HepG2 (cell line): ENCODE measurements around the gene CAPZB. TPM values are rescaled to one million over a fixed set of nuclear protein-coding genes. Genes with fewer than 3 reads are reported as not detected.

Source experiments
- ATAC-seq: fragments of 200-7000 bp; cut with Tn5 transposase; 3 replicates; pipeline ENCODE4 v1.9.1; 2020; ENCODE audit warnings: mild to moderate bottlenecking, moderate library complexity
- BruUV-seq: library from RNA; stranded (reverse); fragments of 400-500 nt; replicated peaks from 2 replicates; lab custom pipeline; 2021; lab: Mats Ljungman, UMichigan
- CTCF ChIA-PET: fragments of 300-600 bp; formaldehyde crosslinking; extraction: SDS; loops from one replicate; lab custom pipeline; 2021; ENCODE audit warnings: low total read pairs, inconsistent platforms, low intra/inter-chr PET ratio; lab: Yijun Ruan, JAX
- POLR2A ChIA-PET: fragments of 350-600 bp; sonication (Branson Sonifier 250); formaldehyde crosslinking; loops from one replicate; lab custom pipeline; 2020; ENCODE audit warnings: antibody characterized with exemption, inconsistent platforms; lab: Yijun Ruan, JAX
- DNase-seq: peaks from one replicate; pipeline ENCODE4 v3.0.0-alpha.2; 2015; ENCODE audit warnings: low spot score
- FAIRE-seq: peaks from 3 replicates; lab custom pipeline; 2011; peaks lifted over from hg19 to GRCh38; lab: Jason Lieb, UNC
- H2AFZ ChIP-seq: one replicate; pipeline ENCODE4 v1.6.1; 2011; ENCODE audit warnings: low read length, inconsistent platforms
- H3K27ac ChIP-seq: fragments of 300-600 bp; 3 replicates; pipeline ENCODE4 v1.8.0; 2011; ENCODE audit warnings: mixed run types, mild to moderate bottlenecking, mixed read lengths, low read length, inconsistent platforms; ENCODE audit not compliant: insufficient read depth; ENCODE audit errors: extremely low read length
- H3K27me3 ChIP-seq, 2 experiments: fragments of 200-600 bp in 1 of 2; 2 replicates in 1 of 2; 3 replicates in 1 of 2; pipeline versions ENCODE4 v1.6.0 to v1.8.0; 2011; ENCODE audit warnings: low read length in 2 of 2, mild to moderate bottlenecking in 2 of 2, moderate library complexity in 2 of 2, inconsistent platforms in 1 of 2; ENCODE audit not compliant: insufficient read depth in 2 of 2, control insufficient read depth in 1 of 2
- H3K36me3 ChIP-seq, 2 experiments: fragments of 200-600 bp in 1 of 2; replicated peaks in 1 of 2; 2 replicates in 1 of 2; 3 replicates in 1 of 2; pipeline versions ENCODE4 v1.5.1 to v1.8.0; 2011; ENCODE audit warnings: low read length in 2 of 2, inconsistent platforms in 1 of 2; ENCODE audit not compliant: insufficient read depth in 2 of 2, control insufficient read depth in 1 of 2
- H3K4me1 ChIP-seq: 2 replicates; pipeline ENCODE4 v1.5.1; 2012; ENCODE audit warnings: low read length, inconsistent platforms; ENCODE audit not compliant: insufficient read depth
- H3K4me2 ChIP-seq: 2 replicates; pipeline ENCODE4 v1.6.0; 2011; ENCODE audit warnings: low read depth, low read length, inconsistent platforms
- H3K4me3 ChIP-seq, 3 experiments: fragments of 200-600 bp in 1 of 3; sonication (generic), shearing (Covaris generic) in 1 of 3; replicated peaks in 1 of 3; 2 replicates each; pipeline ENCODE4 v1.5.1; 2011 to 2016; ENCODE audit warnings: low read length in 3 of 3, inconsistent platforms in 2 of 3, low read depth in 2 of 3, mild to moderate bottlenecking in 2 of 3, control low read depth in 1 of 3, mixed read lengths in 1 of 3; ENCODE audit not compliant: insufficient read depth in 1 of 3
- H3K79me2 ChIP-seq: one replicate; pipeline ENCODE4 v1.6.1; 2011; ENCODE audit warnings: low read length, inconsistent platforms; ENCODE audit not compliant: insufficient read depth
- H3K9ac ChIP-seq: 2 replicates; pipeline ENCODE4 v1.6.0; 2011; ENCODE audit warnings: mild to moderate bottlenecking, low read depth, low read length, inconsistent platforms; ENCODE audit not compliant: insufficient read depth
- H3K9me3 ChIP-seq: 2 replicates; pipeline ENCODE4 v1.5.1; 2012; ENCODE audit warnings: mild to moderate bottlenecking, low read length
- H4K20me1 ChIP-seq: 2 replicates; pipeline ENCODE4 v1.6.0; 2011; ENCODE audit warnings: inconsistent platforms, mild to moderate bottlenecking, low read length, moderate library complexity; ENCODE audit not compliant: insufficient read depth
- KDM3A ChIP-seq: IDR thresholded peaks from 2 replicates; pipeline ENCODE4 v1.6.1; 2018; ENCODE audit warnings: low read depth, missing compliant biosample characterization
- ZNF121 ChIP-seq: sonication (generic); formaldehyde crosslinking; IDR thresholded peaks from 2 replicates; pipeline ENCODE4 v1.5.0; 2020; ENCODE audit warnings: mild to moderate bottlenecking, missing genetic modification reagents
- ZNF770 ChIP-seq: sonication (generic); formaldehyde crosslinking; IDR thresholded peaks from 2 replicates; pipeline ENCODE4 v1.5.0; 2020; ENCODE audit warnings: mild to moderate bottlenecking, missing genetic modification reagents
- WGBS: methylation state at CpG from one replicate; pipeline ENCODE4 v1.1.6; 2017; ENCODE audit warnings: low lambda C conversion rate; 5-methylcytosine and 5-hydroxymethylcytosine counted together
- in situ Hi-C: cut with HindIII; loops from 2 replicates; pipeline ENCODE4 v1.10.0; 2017; ENCODE audit warnings: low pct_unique_long_range_greater_than_20kb; ENCODE audit not compliant: extremely low pct_ligation_motif_present
- intact Hi-C: fragments of 100-400 bp; cut with micrococcal nuclease; formaldehyde crosslinking; loops from one replicate; pipeline ENCODE4 v1.10.0; 2022; ENCODE audit not compliant: unreplicated experiment
- polyA plus RNA-seq, 8 experiments: library from polyadenylated mRNA; depleted of rRNA in 3 of 8; stranded (reverse) in 7 of 8; unstranded in 1 of 8; fragments of >200 nt; fragmentation: Illumina TruSeq in 4 of 8; extraction: Trizol in 4 of 8; gene quantifications; 2 replicates each; pipeline versions ENCODE4 v1.2.1 to v1.2.3, GENCODE V29; 2011 to 2016; ENCODE audit warnings: low read depth in 4 of 8, missing spikeins in 1 of 8, mixed read lengths in 1 of 8; ENCODE audit not compliant: insufficient read depth in 1 of 8
- total RNA-seq, 5 experiments: library from RNA; depleted of rRNA; stranded (reverse); fragments of >200 nt; fragmentation: Illumina TruSeq; extraction: Trizol; gene quantifications; 2 replicates each; pipeline ENCODE4 v1.2.3, GENCODE V29; 2016; ENCODE audit warnings: low read depth in 1 of 5

The CAPZB gene
- total and polyA plus RNA-seq, 2 of the 13 experiments (the other 11 are each of a cell fraction or from before 2014, with no cell fraction given) = 58.9 to 76.9 TPM

DNA sequence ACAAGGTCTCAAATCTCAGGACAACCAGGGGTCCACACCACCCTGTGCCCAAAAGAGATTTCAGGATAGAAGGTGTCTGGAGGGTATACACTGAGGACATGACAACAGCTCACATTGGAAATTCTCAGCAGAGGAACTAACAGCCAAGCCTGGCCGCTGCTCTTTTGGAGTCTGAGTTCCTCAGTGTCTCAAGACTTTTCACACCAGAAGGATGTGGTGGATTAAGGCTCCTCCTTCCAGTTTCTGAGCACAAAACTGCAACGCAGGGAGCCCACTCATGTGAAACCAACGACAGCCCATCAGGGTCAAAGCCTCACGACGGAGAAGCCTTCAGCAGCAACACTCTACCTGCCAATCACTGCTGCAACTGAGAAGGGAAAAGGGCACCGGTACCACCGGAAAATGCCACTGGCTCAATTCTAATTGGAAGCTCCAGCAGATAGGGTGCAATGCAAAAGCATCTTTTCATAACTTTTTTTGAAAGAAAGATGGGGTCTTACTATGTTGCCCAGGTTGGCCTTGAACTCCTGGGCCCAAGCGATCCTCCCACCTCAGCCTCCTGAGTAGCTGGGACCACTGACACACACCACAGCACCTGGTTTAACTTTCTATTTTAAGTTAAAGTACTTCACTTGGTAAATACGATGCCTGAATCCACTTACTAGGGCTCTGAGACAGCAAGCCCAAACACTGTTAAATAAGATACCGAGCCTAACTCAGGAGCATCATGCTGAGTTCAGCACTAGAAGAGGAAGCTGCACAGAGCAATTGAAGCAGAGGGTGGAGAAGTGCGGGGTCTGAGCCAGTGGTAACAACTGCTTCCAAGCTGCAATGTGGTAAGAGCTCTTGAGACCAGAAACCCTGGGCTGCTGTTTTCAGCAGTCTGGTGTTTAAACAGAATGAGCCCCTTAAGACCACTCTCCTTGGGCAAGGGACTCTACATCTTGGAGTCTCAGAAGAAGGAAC is 7.8 kb downstream of the CAPZB start:
- Histone ChIP-seq H4K20me1 (peaks cover 67% of the 10 kb centered on the region), H3K4me3 (no peak overlapping the region), H3K9me3 (no peaks in the 10 kb centered on the region), H3K79me2 (peaks cover 96% of the 10 kb centered on the region), H3K9ac (no peak overlapping the region), H3K27ac (no peak overlapping the region), H3K27me3 (no peaks in the 10 kb centered on the region), H3K36me3 (peaks cover 6 to 41% of the 10 kb centered on the region in 2 experiments; a peak in 4 of 5 replicates), H3K4me1 (peaks cover 24% of the 10 kb centered on the region), H3K4me2 (no peak overlapping the region), H2AFZ (no peak overlapping the region)
- BruUV-seq = no TSS peak
- ATAC-seq (no peak), DNase-seq (no peak), FAIRE-seq (no peak)
- intact Hi-C loops (no loop called here), in situ Hi-C loops (no loop called here)
- WGBS = 99% methylated on average over 11 of the region's 11 CpGs
- TF ChIP-seq ZNF770 (CRISPR knock-in tag) (peak; percentile 45; the same call in 1 of the 2 replicates), KDM3A (CRISPR knock-in tag) (no peak), ZNF121 (CRISPR knock-in tag) (peak; percentile 71)
- ChIA-PET CTCF (no interaction called here), POLR2A (no interaction called here)
